HepG2 (cell line): ENCODE results near the gene TP53I3. TPM values are rescaled to one million over a fixed set of nuclear protein-coding genes. Genes with fewer than 3 reads are reported as not detected.
"Not testable (repeated sequence)": the region's sequence is repeated elsewhere in the genome, so short reads cannot be mapped to it uniquely, and the experiment has no call there.

Experiments used
- ATAC-seq: fragments of 200-7000 bp; cut with Tn5 transposase; 3 replicates; pipeline ENCODE4 v1.9.1; 2020; ENCODE audit warnings: mild to moderate bottlenecking, moderate library complexity
- BruUV-seq: library from RNA; stranded (reverse); fragments of 400-500 nt; replicated peaks from 2 replicates; lab custom pipeline; 2021; lab: Mats Ljungman, UMichigan
- CTCF ChIA-PET: fragments of 300-600 bp; formaldehyde crosslinking; extraction: SDS; loops from one replicate; lab custom pipeline; 2021; ENCODE audit warnings: low total read pairs, inconsistent platforms, low intra/inter-chr PET ratio; lab: Yijun Ruan, JAX
- POLR2A ChIA-PET: fragments of 350-600 bp; sonication (Branson Sonifier 250); formaldehyde crosslinking; loops from one replicate; lab custom pipeline; 2020; ENCODE audit warnings: antibody characterized with exemption, inconsistent platforms; lab: Yijun Ruan, JAX
- DNase-seq: peaks from one replicate; pipeline ENCODE4 v3.0.0-alpha.2; 2015; ENCODE audit warnings: low spot score
- FAIRE-seq: peaks from 3 replicates; lab custom pipeline; 2011; peaks lifted over from hg19 to GRCh38; lab: Jason Lieb, UNC
- H2AFZ ChIP-seq: one replicate; pipeline ENCODE4 v1.6.1; 2011; ENCODE audit warnings: low read length, inconsistent platforms
- H3K27ac ChIP-seq: fragments of 300-600 bp; 3 replicates; pipeline ENCODE4 v1.8.0; 2011; ENCODE audit warnings: mixed run types, mild to moderate bottlenecking, mixed read lengths, low read length, inconsistent platforms; ENCODE audit not compliant: insufficient read depth; ENCODE audit errors: extremely low read length
- H3K27me3 ChIP-seq, 2 experiments: fragments of 200-600 bp in 1 of 2; 2 replicates in 1 of 2; 3 replicates in 1 of 2; pipeline versions ENCODE4 v1.6.0 to v1.8.0; 2011; ENCODE audit warnings: low read length in 2 of 2, mild to moderate bottlenecking in 2 of 2, moderate library complexity in 2 of 2, inconsistent platforms in 1 of 2; ENCODE audit not compliant: insufficient read depth in 2 of 2, control insufficient read depth in 1 of 2
- H3K36me3 ChIP-seq, 2 experiments: fragments of 200-600 bp in 1 of 2; replicated peaks in 1 of 2; 2 replicates in 1 of 2; 3 replicates in 1 of 2; pipeline versions ENCODE4 v1.5.1 to v1.8.0; 2011; ENCODE audit warnings: low read length in 2 of 2, inconsistent platforms in 1 of 2; ENCODE audit not compliant: insufficient read depth in 2 of 2, control insufficient read depth in 1 of 2
- H3K4me1 ChIP-seq: 2 replicates; pipeline ENCODE4 v1.5.1; 2012; ENCODE audit warnings: low read length, inconsistent platforms; ENCODE audit not compliant: insufficient read depth
- H3K4me2 ChIP-seq: 2 replicates; pipeline ENCODE4 v1.6.0; 2011; ENCODE audit warnings: low read depth, low read length, inconsistent platforms
- H3K4me3 ChIP-seq, 3 experiments: fragments of 200-600 bp in 1 of 3; sonication (generic), shearing (Covaris generic) in 1 of 3; replicated peaks in 1 of 3; 2 replicates each; pipeline ENCODE4 v1.5.1; 2011 to 2016; ENCODE audit warnings: low read length in 3 of 3, inconsistent platforms in 2 of 3, low read depth in 2 of 3, mild to moderate bottlenecking in 2 of 3, control low read depth in 1 of 3, mixed read lengths in 1 of 3; ENCODE audit not compliant: insufficient read depth in 1 of 3
- H3K79me2 ChIP-seq: one replicate; pipeline ENCODE4 v1.6.1; 2011; ENCODE audit warnings: low read length, inconsistent platforms; ENCODE audit not compliant: insufficient read depth
- H3K9ac ChIP-seq: 2 replicates; pipeline ENCODE4 v1.6.0; 2011; ENCODE audit warnings: mild to moderate bottlenecking, low read depth, low read length, inconsistent platforms; ENCODE audit not compliant: insufficient read depth
- H3K9me3 ChIP-seq: 2 replicates; pipeline ENCODE4 v1.5.1; 2012; ENCODE audit warnings: mild to moderate bottlenecking, low read length
- H4K20me1 ChIP-seq: 2 replicates; pipeline ENCODE4 v1.6.0; 2011; ENCODE audit warnings: inconsistent platforms, mild to moderate bottlenecking, low read length, moderate library complexity; ENCODE audit not compliant: insufficient read depth
- CC2D1A ChIP-seq: sonication (generic); formaldehyde crosslinking; IDR thresholded peaks from 2 replicates; pipeline ENCODE4 v1.8.1; 2023; ENCODE audit warnings: mild to moderate bottlenecking, missing genetic modification reagents
- GLI4 ChIP-seq: sonication (generic); formaldehyde crosslinking; IDR thresholded peaks from 2 replicates; pipeline ENCODE4 v1.5.1; 2020; ENCODE audit warnings: missing genetic modification reagents, mild to moderate bottlenecking, moderate library complexity, borderline replicate concordance
- MED1 ChIP-seq: sonication (generic); formaldehyde crosslinking; IDR thresholded peaks from 2 replicates; pipeline ENCODE4 v1.4.0; 2020; ENCODE audit warnings: missing genetic modification reagents
- MEF2D ChIP-seq: sonication (generic); formaldehyde crosslinking; IDR thresholded peaks from 2 replicates; pipeline ENCODE4 v1.5.1; 2020; ENCODE audit warnings: mild to moderate bottlenecking, missing genetic modification reagents
- NONO ChIP-seq, 2 experiments: fragments of 450-650 bp in 1 of 2; sonication (generic) in 1 of 2; formaldehyde crosslinking in 1 of 2; IDR thresholded peaks in 1 of 2; conservative IDR thresholded peaks in 1 of 2; 2 replicates each; pipeline versions ENCODE4 v1.6.1 to v1.8.0; 2017 to 2022; ENCODE audit warnings: mild to moderate bottlenecking in 1 of 2, missing genetic modification reagents in 1 of 2, moderate library complexity in 1 of 2
- PAXIP1 ChIP-seq: sonication (generic); formaldehyde crosslinking; conservative IDR thresholded peaks from 2 replicates; pipeline ENCODE4 v1.4.0; 2020; ENCODE audit warnings: mild to moderate bottlenecking, missing genetic modification reagents, moderate library complexity
- RARA ChIP-seq: IDR thresholded peaks from 2 replicates; pipeline ENCODE4 v1.6.1; 2016; ENCODE audit warnings: missing genetic modification reagents, missing compliant biosample characterization
- REPIN1 ChIP-seq: sonication (generic); formaldehyde crosslinking; IDR thresholded peaks from 2 replicates; pipeline ENCODE4 v1.8.0; 2022; ENCODE audit warnings: missing genetic modification reagents, low read depth, mild to moderate bottlenecking, borderline replicate concordance
- SOX6 ChIP-seq, 2 experiments: fragments of 450-650 bp in 1 of 2; sonication (generic) in 1 of 2; formaldehyde crosslinking in 1 of 2; IDR thresholded peaks; 2 replicates each; pipeline versions ENCODE4 v1.4.0 to v1.6.1; 2017 to 2020; ENCODE audit warnings: antibody characterized with exemption in 1 of 2, mild to moderate bottlenecking in 1 of 2, missing genetic modification reagents in 1 of 2
- TARDBP ChIP-seq: sonication (generic); formaldehyde crosslinking; IDR thresholded peaks from 2 replicates; pipeline ENCODE4 v1.8.0; 2022; ENCODE audit warnings: mild to moderate bottlenecking, missing genetic modification reagents
- ZFY ChIP-seq: sonication (generic); formaldehyde crosslinking; IDR thresholded peaks from 2 replicates; pipeline ENCODE4 v1.4.0; 2020; ENCODE audit warnings: missing genetic modification reagents
- ZIK1 ChIP-seq: sonication (generic); formaldehyde crosslinking; IDR thresholded peaks from 2 replicates; pipeline ENCODE4 v1.5.0; 2020; ENCODE audit warnings: mild to moderate bottlenecking, low read depth, missing genetic modification reagents, borderline replicate concordance
- ZNF225 ChIP-seq: sonication (generic); formaldehyde crosslinking; IDR thresholded peaks from 2 replicates; pipeline ENCODE4 v1.4.0; 2020; ENCODE audit warnings: mild to moderate bottlenecking, missing genetic modification reagents
- ZNF281 ChIP-seq: sonication (generic); formaldehyde crosslinking; IDR thresholded peaks from 2 replicates; pipeline ENCODE4 v1.4.0; 2020; ENCODE audit warnings: missing genetic modification reagents, borderline replicate concordance
- ZNF839 ChIP-seq: sonication (generic); formaldehyde crosslinking; IDR thresholded peaks from 2 replicates; pipeline ENCODE4 v1.4.0; 2020; ENCODE audit warnings: missing genetic modification reagents, mild to moderate bottlenecking, borderline replicate concordance
- WGBS: methylation state at CpG from one replicate; pipeline ENCODE4 v1.1.6; 2017; ENCODE audit warnings: low lambda C conversion rate; 5-methylcytosine and 5-hydroxymethylcytosine counted together
- in situ Hi-C: cut with HindIII; loops from 2 replicates; pipeline ENCODE4 v1.10.0; 2017; ENCODE audit warnings: low pct_unique_long_range_greater_than_20kb; ENCODE audit not compliant: extremely low pct_ligation_motif_present
- intact Hi-C: fragments of 100-400 bp; cut with micrococcal nuclease; formaldehyde crosslinking; loops from one replicate; pipeline ENCODE4 v1.10.0; 2022; ENCODE audit not compliant: unreplicated experiment
- polyA plus RNA-seq, 8 experiments: library from polyadenylated mRNA; depleted of rRNA in 3 of 8; stranded (reverse) in 7 of 8; unstranded in 1 of 8; fragments of >200 nt; fragmentation: Illumina TruSeq in 4 of 8; extraction: Trizol in 4 of 8; gene quantifications; 2 replicates each; pipeline versions ENCODE4 v1.2.1 to v1.2.3, GENCODE V29; 2011 to 2016; ENCODE audit warnings: low read depth in 4 of 8, missing spikeins in 1 of 8, mixed read lengths in 1 of 8; ENCODE audit not compliant: insufficient read depth in 1 of 8
- total RNA-seq, 5 experiments: library from RNA; depleted of rRNA; stranded (reverse); fragments of >200 nt; fragmentation: Illumina TruSeq; extraction: Trizol; gene quantifications; 2 replicates each; pipeline ENCODE4 v1.2.3, GENCODE V29; 2016; ENCODE audit warnings: low read depth in 1 of 5

TP53I3 gene
- total and polyA plus RNA-seq, 2 of the 13 experiments (the other 11 are each of a cell fraction or from before 2014, with no cell fraction given) = 25.0 to 44.1 TPM

- intact Hi-C loops; H3K27me3 ChIP-seq; H3K36me3 ChIP-seq; H3K27ac ChIP-seq; BruUV-seq; H3K79me2 ChIP-seq; in situ Hi-C loops; CTCF ChIA-PET; H3K9me3 ChIP-seq; H4K20me1 ChIP-seq; TF ChIP-seq NONO, SOX6 (IDR thresholded peaks at IDR 0.05): not testable (repeated sequence)
- H3K4me3 ChIP-seq = peak overlapping the region; percentile 53 to 68 (median 61)
- DNase-seq (peak; percentile 25), ATAC-seq (peak; percentile 53), FAIRE-seq (peak; percentile 49)
- H3K4me2 ChIP-seq = peak overlapping the region; percentile 94
- POLR2A ChIA-PET = interaction anchor here (0.9 to 2.3 kb wide), 6 partner anchors 11 to 169 kb away, joined by 3 to 19 read pairs (median 4); partner anchors contain the start of genes ATAD2B, FAM228B and TP53I3
- H3K9ac ChIP-seq = peak overlapping the region; percentile 35
- peaks cover 17% of the 10 kb centered on the region for H3K4me1 ChIP-seq
- peak overlapping the region; percentile 34 for H2AFZ ChIP-seq
- 16% methylated on average over 9 of the region's 17 CpGs for WGBS
- TF ChIP-seq ZNF281 (CRISPR knock-in tag) (peak; percentile 98), TARDBP (peak; percentile 22; the same call in 1 of the 2 replicates), MED1 (peak; percentile 16; the same call in 1 of the 2 replicates), REPIN1 (CRISPR knock-in tag) (peak; percentile 53; the same call in 1 of the 2 replicates), ZNF225 (peak; percentile 60; the same call in 1 of the 2 replicates), ZFY (CRISPR knock-in tag) (peak; percentile 61), NONO (CRISPR knock-in tag; conservative IDR thresholded peaks at IDR 0.05) (0 out of 2 replicates have a peak, but pooled peaks have one; percentile 29), RARA (CRISPR knock-in tag) (0 out of 2 replicates have a peak, but pooled peaks have one; percentile 23), PAXIP1 (CRISPR knock-in tag) (peak; percentile 58), ZNF839 (peak; percentile 57; the same call in 1 of the 2 replicates), MEF2D (CRISPR knock-in tag) (0 out of 2 replicates have a peak, but pooled peaks have one; percentile 29), SOX6 (CRISPR knock-in tag; IDR thresholded peaks at IDR 0.05) (0 out of 2 replicates have a peak, but pooled peaks have one; percentile 22), CC2D1A (CRISPR knock-in tag) (0 out of 2 replicates have a peak, but pooled peaks have one; percentile 38), ZIK1 (CRISPR knock-in tag) (0 out of 2 replicates have a peak, but pooled peaks have one; percentile 42), GLI4 (CRISPR knock-in tag) (0 out of 2 replicates have a peak, but pooled peaks have one; percentile 33)
These were observed 10.6 kb upstream of the TP53I3 start for GRCh38 chr2:24095171-24095677.
